Epithelial cell of umbilical artery (primary cell): ENCODE results near the gene TIMP3. TPM values are rescaled to one million over a fixed set of nuclear protein-coding genes. Genes with fewer than 3 reads are reported as not detected.

Source experiments
- total RNA-seq: library from RNA; depleted of rRNA; stranded (reverse); fragments of >200 nt; gene quantifications from 2 replicates; pipeline ENCODE4 v1.2.3, GENCODE V29; 2014

TIMP3 gene
- total RNA-seq: 1.6 and 5.2 TPM in 2 replicates

DNA sequence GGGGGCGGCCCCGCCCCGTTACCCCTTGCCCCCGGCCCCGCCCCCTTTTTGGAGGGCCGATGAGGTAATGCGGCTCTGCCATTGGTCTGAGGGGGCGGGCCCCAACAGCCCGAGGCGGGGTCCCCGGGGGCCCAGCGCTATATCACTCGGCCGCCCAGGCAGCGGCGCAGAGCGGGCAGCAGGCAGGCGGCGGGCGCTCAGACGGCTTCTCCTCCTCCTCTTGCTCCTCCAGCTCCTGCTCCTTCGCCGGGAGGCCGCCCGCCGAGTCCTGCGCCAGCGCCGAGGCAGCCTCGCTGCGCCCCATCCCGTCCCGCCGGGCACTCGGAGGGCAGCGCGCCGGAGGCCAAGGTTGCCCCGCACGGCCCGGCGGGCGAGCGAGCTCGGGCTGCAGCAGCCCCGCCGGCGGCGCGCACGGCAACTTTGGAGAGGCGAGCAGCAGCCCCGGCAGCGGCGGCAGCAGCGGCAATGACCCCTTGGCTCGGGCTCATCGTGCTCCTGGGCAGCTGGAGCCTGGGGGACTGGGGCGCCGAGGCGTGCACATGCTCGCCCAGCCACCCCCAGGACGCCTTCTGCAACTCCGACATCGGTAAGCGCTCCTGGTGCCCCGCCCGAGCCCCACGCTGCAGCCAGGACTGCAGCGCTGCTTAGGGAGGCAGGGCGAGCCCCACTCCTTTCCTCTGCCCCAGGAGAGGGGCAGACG lies at the start of gene TIMP3:
Gene TIMP3, plus strand, starts transcription at position 169 of the 700 bp plus-strand sequence. Its CDS starts 297 bp downstream, at position 466.

